Measurements from ENCODE around the gene EPX. TPM values are rescaled to one million over a fixed set of nuclear protein-coding genes. Genes with fewer than 3 reads are reported as not detected.

The EPX gene
- total RNA-seq, 1 experiment from 2014 or later, result not detected

- no peak overlapping the region for H3K4me2 ChIP-seq (ENCODE audit: low read length)
- H3K9me3 ChIP-seq (ENCODE audit: control insufficient read depth in 1 of 2, insufficient read depth in 1 of 2, low read depth in 1 of 2, low read length in 2 of 2), result no peaks in the 10 kb centered on the region
- H3K79me2 ChIP-seq (ENCODE audit: insufficient read depth, low read length), result no peaks in the 10 kb centered on the region
- ATAC-seq (no peak), DNase-seq (ENCODE audit: low read depth, low spot score) (no peak)
- BruUV-seq (replicated peaks), result no TSS peak
- no peaks in the 10 kb centered on the region for H4K20me1 ChIP-seq (ENCODE audit: insufficient read depth)
- no peak for TF ChIP-seq CBX3 (IDR thresholded peaks at IDR 0.05; ENCODE audit: low read depth)
- TF ChIP-seq ZNF274 (IDR thresholded peaks at IDR 0.05; ENCODE audit: low read depth, low read length), result no peak
- no peak for TF ChIP-seq MAX (IDR thresholded peaks at IDR 0.05)
- TF ChIP-seq RAD21 (IDR thresholded peaks at IDR 0.05; ENCODE audit: low read depth), result no peak
- no peak for TF ChIP-seq JUND (IDR thresholded peaks at IDR 0.05)
- no peak for TF ChIP-seq ZFX (IDR thresholded peaks at IDR 0.05)
- no peak for TF ChIP-seq REST (IDR thresholded peaks at IDR 0.05; ENCODE audit: low read depth)
- intact Hi-C loops (cut with micrococcal nuclease), result no loop called here
- ChIA-PET POLR2A (no interaction called here), RAD21 (ENCODE audit: low non-redundant PET in 1 of 2, low total read pairs in 2 of 2, uncharacterized antibody in 2 of 2, unreplicated experiment in 2 of 2) (no interaction called here), CTCF (no interaction called here)
- no peak overlapping the region for H3K9ac ChIP-seq (ENCODE audit: low read length)
- H3K4me1 ChIP-seq (ENCODE audit: control insufficient read depth in 1 of 2, insufficient read depth in 2 of 2, low read length in 2 of 2), result peaks cover 0 to 6% of the 10 kb centered on the region in 2 experiments; a peak in 1 of 4 replicates
- no peak overlapping the region for H2AFZ ChIP-seq (ENCODE audit: low read depth, low read length, poor library complexity, severe bottlenecking)
- no peaks in the 10 kb centered on the region for H3K36me3 ChIP-seq (ENCODE audit: control insufficient read depth in 1 of 2, insufficient read depth in 2 of 2, low read length in 2 of 2)
- peaks cover 55% of the 10 kb centered on the region for H3K27me3 ChIP-seq (ENCODE audit: insufficient read depth, low read length)
- H3K4me3 ChIP-seq (replicated peaks in 1 of 2; ENCODE audit: low read depth in 1 of 2, low read length in 2 of 2), result no peak overlapping the region
- no peaks in the 10 kb centered on the region for H3K9me2 ChIP-seq (ENCODE audit: insufficient read depth)
- H3K27ac ChIP-seq (ENCODE audit: low read depth, low read length), result no peak overlapping the region
These were observed 42.0 kb downstream of the EPX start for GRCh38 chr17:58234512-58234911.
